Brain microvascular endothelial cell (primary cell): ENCODE data around the gene DGCR8.

ENCODE experiments used
- DNase-seq: peaks from one replicate; pipeline ENCODE4 v3.0.0-alpha.2; 2020
- H3K27ac ChIP-seq: fragments of 250-450 bp; sonication (Bioruptor Pico); 2 replicates; pipeline ENCODE4 v1.5.1; 2020; ENCODE audit warnings: mild to moderate bottlenecking, moderate library complexity
- H3K27me3 ChIP-seq: fragments of 250-450 bp; sonication (Bioruptor Pico); replicated peaks from 2 replicates; pipeline ENCODE4 v1.5.1; 2020; ENCODE audit warnings: mild to moderate bottlenecking
- H3K36me3 ChIP-seq: fragments of 250-450 bp; sonication (Bioruptor Pico); replicated peaks from 2 replicates; pipeline ENCODE4 v1.5.1; 2020; ENCODE audit warnings: mild to moderate bottlenecking
- H3K4me3 ChIP-seq: 2 replicates; pipeline ENCODE4 v1.5.1; 2011; ENCODE audit warnings: low read depth, mild to moderate bottlenecking, control low read depth, low read length, moderate library complexity
- CTCF ChIP-seq: IDR thresholded peaks from 2 replicates; pipeline ENCODE4 v1.5.1; 2011; ENCODE audit warnings: low read depth, mild to moderate bottlenecking, moderate library complexity, low read length, control low read depth, inconsistent platforms; ENCODE audit errors: missing control alignments
- in situ Hi-C: cut with HindIII; loops from 2 replicates; pipeline ENCODE4 v1.10.0; 2017; ENCODE audit warnings: low sequenced_read_pairs, low pct_ligation_motif_present

DGCR8 gene

GRCh38 chr22:20079745-20080444, at the start of gene DGCR8:
TSS of gene DGCR8 (plus strand) at chr22:20080241. CDS start at chr22:20085964, 5,723 bp downstream.
- H3K4me3 ChIP-seq, result peak within 1 kb of the TSS; percentile 85
- H3K27me3 ChIP-seq, result no peaks in the 10 kb centered on the region
- peak; percentile 83 for DNase-seq
- H3K27ac ChIP-seq, result peak within 1 kb of the TSS; percentile 83
- TF ChIP-seq CTCF, result no peak
- H3K36me3 ChIP-seq, result peaks cover 13% of the 10 kb centered on the region
- in situ Hi-C loops, result no loop called here

DNA sequence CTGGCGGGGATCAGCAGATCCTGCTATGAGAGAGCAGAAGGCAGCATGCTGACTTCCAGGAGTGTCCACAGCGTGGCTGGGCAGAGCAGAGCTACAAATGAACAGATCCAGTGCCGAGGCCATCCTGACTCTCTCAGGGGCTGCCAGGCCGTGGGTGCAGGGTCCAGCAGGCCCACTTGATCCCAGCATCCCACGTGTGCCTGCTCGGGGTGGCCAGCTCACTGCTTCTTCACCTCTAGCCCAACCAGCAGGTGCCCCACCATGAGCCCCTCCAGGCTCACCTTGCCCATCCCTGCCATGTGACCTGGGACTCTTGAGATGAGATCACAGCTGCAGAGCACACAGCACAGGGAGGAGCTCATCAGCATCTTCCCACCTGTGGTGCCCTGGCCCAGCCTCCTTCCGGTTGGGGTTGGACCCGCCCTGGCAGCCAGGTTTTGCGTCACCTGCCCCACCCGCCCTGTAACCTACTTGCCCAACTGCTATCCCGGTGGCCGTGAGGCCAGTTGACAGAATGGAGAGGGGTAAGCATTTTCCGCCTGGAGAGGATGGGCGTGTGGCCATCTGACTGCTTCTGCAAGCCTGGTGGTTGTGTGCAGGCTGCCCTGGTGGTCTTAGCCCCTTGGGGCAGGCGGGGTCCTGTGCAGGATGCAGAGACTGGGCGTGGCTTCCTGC, 48.2 kb upstream of the DGCR8 start:
- no peak for TF ChIP-seq CTCF

GRCh38 chr22:20032407-20032991, 47.5 kb upstream of the DGCR8 start:
- TF ChIP-seq CTCF, result no peak
- in situ Hi-C loops, result no loop called here
- DNase-seq, result no peak
- Histone ChIP-seq H3K36me3 (peaks cover 18% of the 10 kb centered on the region), H3K4me3 (no peak overlapping the region), H3K27me3 (no peaks in the 10 kb centered on the region), H3K27ac (no peak overlapping the region)

More for the DNA sequence above, 48.2 kb upstream of the DGCR8 start:
- H3K4me3 ChIP-seq, result no peak overlapping the region
- H3K27ac ChIP-seq, result no peak overlapping the region
- no peaks in the 10 kb centered on the region for H3K27me3 ChIP-seq
- peaks cover 16% of the 10 kb centered on the region for H3K36me3 ChIP-seq
- in situ Hi-C loops, result no loop called here
- no peak for DNase-seq

DNA sequence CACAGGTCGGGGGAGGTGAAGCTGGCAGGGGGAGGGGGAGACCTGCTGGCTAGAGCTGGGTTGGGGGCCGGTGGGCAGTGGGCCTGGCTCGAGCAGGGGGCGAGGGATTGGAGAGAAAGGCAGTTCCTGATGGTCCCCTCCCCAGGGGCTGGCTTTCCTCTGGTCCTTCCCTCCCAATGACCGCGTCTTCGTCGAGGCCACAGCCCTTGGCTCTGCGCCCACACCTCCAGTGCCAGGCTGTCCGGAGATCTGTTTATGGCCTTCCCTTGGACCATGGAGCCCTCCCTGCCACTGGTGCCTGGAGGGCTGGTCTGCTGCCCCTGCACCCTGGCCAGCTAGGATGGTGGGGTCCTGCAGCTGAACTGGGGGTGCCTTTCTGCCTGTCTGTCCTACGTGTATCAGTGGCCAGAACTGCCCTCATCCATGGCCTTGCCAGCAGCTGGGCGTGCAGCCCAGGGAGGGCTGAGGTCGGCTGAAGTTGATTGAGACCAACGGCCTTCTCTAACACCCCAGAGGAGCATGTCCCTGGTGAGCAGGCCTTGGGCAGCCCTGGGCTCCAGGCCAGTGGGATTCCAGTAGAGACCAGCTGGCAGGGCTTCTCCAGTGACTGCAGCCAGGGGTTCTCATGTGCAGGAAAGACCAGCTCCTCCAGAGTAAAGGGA, 46.9 kb upstream of the DGCR8 start:
- no peak overlapping the region for H3K4me3 ChIP-seq
- no peak for TF ChIP-seq CTCF

GRCh38 chr22:20034143-20034542, 45.9 kb upstream of the DGCR8 start:
- no peak overlapping the region for H3K4me3 ChIP-seq
- no peak for DNase-seq
- H3K36me3 ChIP-seq, result peaks cover 25% of the 10 kb centered on the region
- H3K27ac ChIP-seq, result no peak overlapping the region
- TF ChIP-seq CTCF, result no peak
- in situ Hi-C loops, result no loop called here
- no peaks in the 10 kb centered on the region for H3K27me3 ChIP-seq

More for the DNA sequence above, 46.9 kb upstream of the DGCR8 start:
- DNase-seq, result no peak
- no peaks in the 10 kb centered on the region for H3K27me3 ChIP-seq
- H3K36me3 ChIP-seq, result peaks cover 19% of the 10 kb centered on the region
- no peak overlapping the region for H3K27ac ChIP-seq
- in situ Hi-C loops, result no loop called here
